Measurements from ENCODE around the gene CLPTM1L.

DNA sequence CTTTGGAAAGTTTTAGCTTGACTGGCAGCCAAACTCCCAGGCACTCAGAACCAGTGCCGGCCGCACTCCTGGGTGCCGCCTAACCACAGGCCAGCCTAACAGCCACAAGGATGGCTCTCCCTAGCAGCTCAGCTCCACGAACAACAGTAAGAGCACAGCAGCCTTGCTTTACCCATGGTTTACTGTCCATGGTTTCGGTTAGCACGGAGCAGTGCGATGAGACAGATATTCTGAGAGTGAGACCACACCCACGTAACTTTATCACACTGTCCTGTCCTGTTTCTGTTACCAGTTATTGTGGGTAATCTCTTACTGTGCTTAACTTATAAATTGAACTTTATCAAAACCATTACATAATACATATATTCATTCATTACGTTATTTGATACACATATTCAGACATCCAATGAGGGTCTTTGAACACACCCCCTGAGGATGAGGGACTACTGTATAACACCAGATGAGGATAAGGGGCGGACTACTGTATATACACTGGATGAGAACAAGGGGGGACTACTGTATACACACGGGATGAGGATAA lies 12.4 kb downstream of the CLPTM1L start:
- TF ChIP-seq EZH2 (IDR thresholded peaks at IDR 0.05; ENCODE audit: insufficient read depth, low read length) = no peak
- TF ChIP-seq, protein P1, sequence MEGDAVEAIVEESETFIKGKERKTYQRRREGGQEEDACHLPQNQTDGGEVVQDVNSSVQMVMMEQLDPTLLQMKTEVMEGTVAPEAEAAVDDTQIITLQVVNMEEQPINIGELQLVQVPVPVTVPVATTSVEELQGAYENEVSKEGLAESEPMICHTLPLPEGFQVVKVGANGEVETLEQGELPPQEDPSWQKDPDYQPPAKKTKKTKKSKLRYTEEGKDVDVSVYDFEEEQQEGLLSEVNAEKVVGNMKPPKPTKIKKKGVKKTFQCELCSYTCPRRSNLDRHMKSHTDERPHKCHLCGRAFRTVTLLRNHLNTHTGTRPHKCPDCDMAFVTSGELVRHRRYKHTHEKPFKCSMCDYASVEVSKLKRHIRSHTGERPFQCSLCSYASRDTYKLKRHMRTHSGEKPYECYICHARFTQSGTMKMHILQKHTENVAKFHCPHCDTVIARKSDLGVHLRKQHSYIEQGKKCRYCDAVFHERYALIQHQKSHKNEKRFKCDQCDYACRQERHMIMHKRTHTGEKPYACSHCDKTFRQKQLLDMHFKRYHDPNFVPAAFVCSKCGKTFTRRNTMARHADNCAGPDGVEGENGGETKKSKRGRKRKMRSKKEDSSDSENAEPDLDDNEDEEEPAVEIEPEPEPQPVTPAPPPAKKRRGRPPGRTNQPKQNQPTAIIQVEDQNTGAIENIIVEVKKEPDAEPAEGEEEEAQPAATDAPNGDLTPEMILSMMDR (IDR thresholded peaks at IDR 0.05; ENCODE audit: insufficient read depth, low read depth, low read length) = no peak

Measured in astrocyte (in vitro differentiated cells and primary cell).